GM20431 (cell line): Measurements from ENCODE around the gene KCNMA1.
"Not testable (repeated sequence)": the region's sequence is repeated elsewhere in the genome, so short reads cannot be mapped to it uniquely, and the experiment has no call there.

Source experiments
- in situ Hi-C: fragments of 300-500 bp; cut with MseI, MboI; formaldehyde crosslinking; loops from one replicate; pipeline ENCODE4 v1.15.0; 2020; ENCODE audit warnings: low sequenced_read_pairs; ENCODE audit not compliant: unreplicated experiment

KCNMA1 gene

DNA sequence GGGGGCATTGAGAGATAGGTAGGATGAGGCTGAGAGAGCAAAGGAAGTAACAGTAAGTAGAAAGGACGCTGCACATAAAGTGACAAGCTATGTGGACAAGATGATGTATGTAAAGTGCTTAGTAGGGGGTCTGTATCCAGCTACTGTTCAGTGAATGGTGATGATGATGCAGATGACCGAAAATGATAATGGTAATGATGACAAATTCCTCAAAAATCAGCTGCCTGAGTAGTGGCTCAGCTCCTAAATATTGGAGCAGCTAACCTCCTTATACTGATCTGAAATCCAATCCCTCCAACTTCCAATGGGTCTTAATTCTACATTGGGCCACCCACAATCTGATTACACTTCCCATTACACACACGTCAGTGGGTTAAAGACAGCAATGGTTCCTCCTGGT is 27.1 kb upstream of the KCNMA1 start:
- in situ Hi-C loops: no loop called here

- in situ Hi-C loops: no loop called here
These were observed 26.4 kb upstream of the KCNMA1 start for GRCh38 chr10:77664008-77664407.

DNA sequence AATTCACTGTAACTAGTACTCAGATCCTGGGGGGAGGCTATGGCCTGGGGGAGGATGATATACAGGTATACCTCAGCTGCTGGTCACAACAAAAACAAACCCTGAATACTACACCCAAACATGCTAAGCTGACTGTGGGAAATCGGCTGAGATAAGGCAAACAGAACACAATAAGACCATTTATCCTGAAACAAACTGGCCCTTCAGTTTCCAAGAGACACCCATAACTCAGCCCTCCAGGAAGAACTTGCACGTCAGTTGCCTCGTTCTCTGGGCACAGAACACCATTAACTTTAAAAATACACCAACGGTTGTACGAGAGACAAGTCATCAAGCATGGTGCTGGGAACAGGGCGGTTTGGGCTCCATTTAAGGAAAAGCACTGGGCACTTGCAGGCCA is 24.1 kb upstream of the KCNMA1 start:
- in situ Hi-C loops: no loop called here

GRCh38 chr10:77661100-77661499 is 23.5 kb upstream of the KCNMA1 start:
- in situ Hi-C loops: no loop called here

DNA sequence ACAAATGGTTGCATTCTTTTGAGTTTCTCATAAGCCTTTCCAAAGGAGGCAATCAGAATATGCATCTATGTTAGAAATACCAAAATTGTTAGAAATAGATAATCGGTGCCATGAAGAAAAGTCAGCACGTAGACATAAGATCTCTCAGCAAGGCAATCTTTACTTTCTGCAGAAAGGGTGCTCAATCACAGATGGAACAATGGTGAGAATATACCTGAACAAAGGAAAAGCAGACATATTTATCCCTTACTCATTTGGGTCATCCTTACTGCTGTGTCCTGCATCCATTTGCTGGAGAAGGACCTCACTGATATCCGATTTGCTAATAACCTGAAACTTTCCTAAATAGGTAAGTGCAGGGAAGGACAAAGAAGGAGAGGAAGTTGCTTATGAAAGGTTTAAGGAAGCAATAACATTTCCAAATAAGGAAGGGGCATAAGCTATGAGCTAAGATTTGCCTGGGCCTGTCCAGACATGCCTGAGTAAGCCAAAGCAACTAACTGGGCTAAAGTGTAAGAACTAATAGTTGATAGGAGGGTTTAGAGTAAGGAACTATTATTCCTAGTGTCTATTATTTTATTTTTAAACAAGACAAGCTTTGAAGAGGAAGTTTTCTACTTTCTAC is 21.6 kb upstream of the KCNMA1 start:
- in situ Hi-C loops: not testable (repeated sequence)

- in situ Hi-C loops: no loop called here
These were observed 15.6 kb upstream of the KCNMA1 start for GRCh38 chr10:77653210-77653609.

GRCh38 chr10:77649333-77650331 is 12.0 kb upstream of the KCNMA1 start:
- in situ Hi-C loops: loop anchor here (25.0 kb wide), 1 partner anchor 262 kb away; no protein-coding TSS in a partner anchor

DNA sequence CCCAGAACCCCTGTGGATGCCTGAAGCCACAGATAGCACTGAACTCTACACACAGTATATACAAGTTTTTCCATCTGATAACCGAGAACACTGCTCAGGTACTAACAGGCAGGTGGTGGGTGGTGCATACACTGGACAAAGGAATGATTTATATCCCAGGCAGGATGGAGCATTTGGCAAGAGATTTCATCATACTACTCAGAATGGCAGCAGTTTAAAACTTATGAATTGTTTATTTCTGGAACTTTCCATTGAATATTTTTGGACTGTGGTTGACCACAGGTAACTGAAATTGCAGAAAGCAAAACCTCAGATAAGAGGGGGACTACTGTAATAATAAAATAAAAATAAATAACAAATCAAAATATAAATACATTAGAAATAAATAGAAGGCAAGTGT is 10.9 kb upstream of the KCNMA1 start:
- in situ Hi-C loops: loop anchor here (25.0 kb wide), 1 partner anchor 261 kb away; no protein-coding TSS in a partner anchor

DNA sequence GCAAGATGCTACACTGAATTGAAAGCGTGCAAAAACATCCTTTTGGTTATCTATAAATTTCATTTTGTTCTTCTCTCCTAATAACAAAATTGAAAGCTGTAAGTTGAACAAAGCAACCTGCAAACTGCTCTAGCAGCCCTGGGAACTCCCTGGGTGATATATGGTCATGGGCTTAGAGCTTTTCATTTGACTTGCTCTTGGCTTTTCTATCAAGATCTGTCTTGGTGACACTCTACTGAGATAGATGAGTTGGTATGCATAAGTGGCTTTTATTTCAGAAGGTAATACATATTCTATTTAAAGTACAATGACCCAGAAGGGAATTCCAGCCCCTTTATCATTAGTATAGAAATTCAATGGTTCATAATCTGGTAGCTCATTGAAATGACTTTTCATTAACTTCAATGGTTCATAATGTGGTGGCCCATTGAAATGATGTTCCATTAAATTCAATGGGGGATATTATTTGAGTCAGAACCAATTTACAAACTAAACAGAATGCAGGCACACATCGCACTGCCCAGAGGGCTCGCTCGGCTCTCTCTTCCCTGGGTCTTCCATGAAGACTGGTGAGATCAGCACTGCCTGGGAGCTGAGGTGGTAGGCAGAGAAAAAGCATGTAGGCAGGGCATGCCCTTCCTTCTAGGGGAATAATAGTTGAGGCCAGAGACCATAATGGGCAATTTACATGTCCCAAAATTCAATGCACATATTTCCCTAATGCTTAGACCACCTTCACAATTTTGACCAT is 10.1 kb upstream of the KCNMA1 start:
- in situ Hi-C loops: loop anchor here (25.0 kb wide), 1 partner anchor 260 kb away; no protein-coding TSS in a partner anchor

GRCh38 chr10:77644557-77645243 is 7.1 kb upstream of the KCNMA1 start:
- in situ Hi-C loops: loop anchor here (5.0 to 25.0 kb wide), 2 partner anchors 257 to 472 kb away; no protein-coding TSS in a partner anchor

- in situ Hi-C loops: loop anchor here (5.0 to 25.0 kb wide), 2 partner anchors 257 to 472 kb away; no protein-coding TSS in a partner anchor
These were observed 6.3 kb upstream of the KCNMA1 start for GRCh38 chr10:77643795-77644468.

GRCh38 chr10:77641788-77642397 is 4.3 kb upstream of the KCNMA1 start:
- in situ Hi-C loops: loop anchor here (5.0 to 25.0 kb wide), 2 partner anchors 255 to 470 kb away; no protein-coding TSS in a partner anchor

DNA sequence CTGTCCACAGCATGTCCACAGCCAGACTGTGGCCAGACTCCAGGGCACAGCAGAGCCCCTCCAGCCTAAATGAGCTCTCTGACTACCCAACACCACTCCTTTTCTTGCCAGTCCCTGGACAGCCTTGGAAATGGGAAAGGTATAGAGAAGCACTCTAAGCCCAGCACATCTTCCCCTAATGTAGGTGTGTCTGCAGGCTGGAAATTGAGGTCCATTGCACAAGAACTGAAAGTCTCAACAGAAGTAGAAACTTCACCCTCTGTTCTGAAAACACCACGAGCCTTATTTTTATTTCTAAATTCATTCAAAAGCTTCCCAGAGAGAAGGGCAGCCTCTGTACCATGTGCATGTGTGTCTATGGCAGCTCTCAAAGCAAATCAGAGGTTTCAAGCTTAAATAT is 3.7 kb upstream of the KCNMA1 start:
- in situ Hi-C loops: loop anchor here (5.0 to 25.0 kb wide), 2 partner anchors 254 to 469 kb away; no protein-coding TSS in a partner anchor

- in situ Hi-C loops: loop anchor here (5.0 to 25.0 kb wide), 2 partner anchors 253 to 468 kb away; no protein-coding TSS in a partner anchor
These were observed 2.6 kb upstream of the KCNMA1 start for GRCh38 chr10:77640167-77640566.

DNA sequence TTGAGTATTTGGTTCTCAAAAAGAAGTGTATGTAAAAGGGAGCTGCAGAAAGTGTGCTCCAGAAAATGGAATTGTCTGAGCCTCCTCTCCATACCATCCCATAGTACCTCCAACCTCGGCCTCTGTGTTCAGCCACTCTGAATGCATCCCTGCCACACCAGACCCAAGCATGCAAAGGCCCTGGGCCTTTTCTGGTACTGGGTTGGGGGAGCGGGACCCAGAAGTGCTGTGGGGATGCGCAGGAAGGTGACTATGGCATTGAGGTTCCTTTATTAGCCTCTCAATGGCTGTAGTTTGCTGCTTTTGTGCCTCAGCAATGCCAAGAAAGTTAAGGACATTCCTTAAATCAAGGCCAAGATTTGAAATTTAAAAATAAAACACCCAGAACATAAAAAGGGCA is 2.1 kb upstream of the KCNMA1 start:
- in situ Hi-C loops: loop anchor here (5.0 to 25.0 kb wide), 2 partner anchors 252 to 467 kb away; no protein-coding TSS in a partner anchor

GRCh38 chr10:77638321-77639101 is 903 bp upstream of the KCNMA1 start:
- in situ Hi-C loops: loop anchor here (25.0 kb wide), 1 partner anchor 251 kb away; no protein-coding TSS in a partner anchor

- in situ Hi-C loops: loop anchor here (25.0 kb wide), 1 partner anchor 250 kb away; no protein-coding TSS in a partner anchor
These were observed 559 bp downstream of the KCNMA1 start for GRCh38 chr10:77636967-77637531.
